22Rv1 (cell line): ENCODE results near the gene PLS3.

Experiments used
- CTCF ChIP-seq: fragments of 450-650 bp; IDR thresholded peaks from 2 replicates; pipeline ENCODE4 v1.5.1; 2017; ENCODE audit warnings: mild to moderate bottlenecking
- ZFX ChIP-seq: fragments of 450-650 bp; IDR thresholded peaks from 2 replicates; pipeline ENCODE4 v1.6.1; 2017; ENCODE audit warnings: antibody characterized with exemption, borderline replicate concordance

- TF ChIP-seq CTCF = no peak
- TF ChIP-seq ZFX = no peak
Observed at GRCh38 chrX:115639334-115639880, 78.4 kb downstream of the PLS3 start.
